ENCODE data around the gene TMEM273.

Gene TMEM273

GRCh38 chr10:49220679-49221078, 32.5 kb upstream of the TMEM273 start:
- TF ChIP-seq EP300 (IDR thresholded peaks at IDR 0.05; ENCODE audit: borderline replicate concordance) = no peak
- no peak for TF ChIP-seq RAD21 (IDR thresholded peaks at IDR 0.05; ENCODE audit: low read depth)
- no peak for TF ChIP-seq FOXM1 (IDR thresholded peaks at IDR 0.05; ENCODE audit: borderline replicate concordance, low read depth)
- no peak for TF ChIP-seq CEBPB (IDR thresholded peaks at IDR 0.05)

DNA sequence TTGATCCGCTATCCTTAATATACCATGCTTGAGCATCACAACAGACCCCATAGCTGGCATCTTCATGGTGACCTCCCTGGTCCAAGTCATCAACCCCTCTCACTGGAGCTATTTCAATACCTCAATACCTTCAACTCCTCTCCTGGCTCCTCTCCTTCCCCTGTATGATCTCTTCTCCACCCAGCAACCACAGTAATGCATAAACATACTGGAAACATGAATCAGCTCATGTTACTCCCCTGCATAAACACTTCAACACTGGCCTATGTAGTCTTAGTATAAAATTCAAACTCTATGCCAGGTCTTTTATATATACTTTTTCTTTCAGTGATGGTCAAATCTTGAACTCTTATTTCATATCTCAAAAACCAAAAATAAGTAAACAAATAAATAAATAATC, 31.8 kb upstream of the TMEM273 start:
- TF ChIP-seq YY1 (IDR thresholded peaks at IDR 0.05; ENCODE audit: low read depth) (no peak), REST (IDR thresholded peaks at IDR 0.05; ENCODE audit: low read depth) (no peak), TCF12 (IDR thresholded peaks at IDR 0.05; ENCODE audit: low read depth) (no peak)

DNA sequence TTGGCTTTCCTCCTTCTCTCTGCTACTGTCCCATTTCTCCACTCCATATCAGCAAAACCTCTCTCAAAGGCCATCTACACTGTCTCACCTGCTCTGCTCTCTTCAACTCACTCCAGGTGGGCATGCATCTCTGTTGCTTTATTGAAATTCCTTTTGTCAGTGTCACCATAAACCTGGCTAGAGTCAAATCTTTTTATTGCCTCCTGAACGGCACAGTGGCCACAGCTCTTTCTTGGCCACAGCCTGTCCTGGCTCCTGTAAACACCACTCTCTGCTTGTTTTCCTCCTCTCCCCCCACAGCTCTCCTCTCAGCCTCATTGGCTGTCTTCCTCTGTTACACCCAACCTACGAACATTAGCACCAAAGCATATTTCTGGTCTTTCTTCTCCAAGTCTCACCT, 31.1 kb upstream of the TMEM273 start:
- TF ChIP-seq CEBPB (IDR thresholded peaks at IDR 0.05) (no peak), REST (IDR thresholded peaks at IDR 0.05; ENCODE audit: low read depth) (no peak)

DNA sequence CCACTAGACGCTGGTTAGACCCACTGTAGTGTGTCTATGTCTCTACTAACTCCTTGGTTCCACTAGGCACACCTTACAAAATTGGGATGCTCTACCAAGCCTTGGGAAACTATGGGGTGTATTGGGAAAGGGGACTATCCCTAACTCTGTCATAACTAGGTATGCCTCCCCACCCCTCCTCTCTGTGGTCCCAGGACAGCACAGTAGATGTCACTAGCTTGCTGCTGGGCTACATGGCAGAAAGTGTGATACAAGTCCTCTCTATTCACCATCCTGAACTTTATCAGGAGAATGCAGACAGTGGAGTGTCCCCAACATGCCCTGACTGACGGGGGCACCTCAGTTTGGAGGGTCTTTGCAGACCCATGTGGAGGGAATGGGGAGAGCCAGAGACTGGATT, 30.3 kb upstream of the TMEM273 start:
- TF ChIP-seq, protein P1, sequence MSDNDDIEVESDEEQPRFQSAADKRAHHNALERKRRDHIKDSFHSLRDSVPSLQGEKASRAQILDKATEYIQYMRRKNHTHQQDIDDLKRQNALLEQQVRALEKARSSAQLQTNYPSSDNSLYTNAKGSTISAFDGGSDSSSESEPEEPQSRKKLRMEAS (IDR thresholded peaks at IDR 0.05) = no peak
- TF ChIP-seq REST (IDR thresholded peaks at IDR 0.05; ENCODE audit: low read depth) (no peak), CREB1 (IDR thresholded peaks at IDR 0.05; ENCODE audit: low read depth) (no peak), NFIC (IDR thresholded peaks at IDR 0.05) (no peak), TCF12 (IDR thresholded peaks at IDR 0.05; ENCODE audit: low read depth) (no peak), TAF1 (IDR thresholded peaks at IDR 0.05; ENCODE audit: low read depth) (no peak), EGR1 (IDR thresholded peaks at IDR 0.05) (no peak), USF1 (IDR thresholded peaks at IDR 0.05) (no peak), RAD21 (IDR thresholded peaks at IDR 0.05; ENCODE audit: low read depth) (no peak), YY1 (IDR thresholded peaks at IDR 0.05; ENCODE audit: low read depth) (no peak), EP300 (IDR thresholded peaks at IDR 0.05; ENCODE audit: borderline replicate concordance) (no peak)

- no peak for TF ChIP-seq USF1 (IDR thresholded peaks at IDR 0.05)
- no peak for TF ChIP-seq EGR1 (IDR thresholded peaks at IDR 0.05)
- TF ChIP-seq, protein P1 (IDR thresholded peaks at IDR 0.05) = no peak
- TF ChIP-seq ZBTB7A (IDR thresholded peaks at IDR 0.05; ENCODE audit: low read depth) = no peak
- no peak for TF ChIP-seq NFIC (IDR thresholded peaks at IDR 0.05)
- no peak for TF ChIP-seq CEBPB (IDR thresholded peaks at IDR 0.05)
- TF ChIP-seq EP300 (IDR thresholded peaks at IDR 0.05; ENCODE audit: borderline replicate concordance) = no peak
- TF ChIP-seq TEAD4 (IDR thresholded peaks at IDR 0.05) = no peak
- no peak for TF ChIP-seq YY1 (IDR thresholded peaks at IDR 0.05; ENCODE audit: low read depth)
- TF ChIP-seq TCF12 (IDR thresholded peaks at IDR 0.05; ENCODE audit: low read depth) = no peak
- TF ChIP-seq CREB1 (IDR thresholded peaks at IDR 0.05; ENCODE audit: low read depth) = no peak
- no peak for TF ChIP-seq REST (IDR thresholded peaks at IDR 0.05; ENCODE audit: low read depth)
- TF ChIP-seq TAF1 (IDR thresholded peaks at IDR 0.05; ENCODE audit: low read depth) = no peak
- TF ChIP-seq RAD21 (IDR thresholded peaks at IDR 0.05; ENCODE audit: low read depth) = no peak
- TF ChIP-seq FOXM1 (IDR thresholded peaks at IDR 0.05; ENCODE audit: borderline replicate concordance, low read depth) = no peak
Observed at GRCh38 chr10:49217645-49218044, 29.5 kb upstream of the TMEM273 start.
